Right hindlimb (tissue), 1 donor: Measurements from ENCODE around the gene RUNX2.

Experiments used
- DNase-seq: peaks from one replicate; pipeline ENCODE4 v3.0.0-alpha.2; 2018

The RUNX2 gene

GRCh38 chr6:45353654-45354053 lies 25.5 kb downstream of the RUNX2 start:
- no peak for DNase-seq

- DNase-seq, result no peak
These were observed 36.3 kb downstream of the RUNX2 start for GRCh38 chr6:45364466-45364865.

GRCh38 chr6:45365036-45365435 lies 36.9 kb downstream of the RUNX2 start:
- DNase-seq, result no peak

GRCh38 chr6:45366534-45366933 lies 38.4 kb downstream of the RUNX2 start:
- no peak for DNase-seq

GRCh38 chr6:45367999-45368398 lies 39.9 kb downstream of the RUNX2 start:
- no peak for DNase-seq

- DNase-seq, result no peak
These were observed 41.7 kb downstream of the RUNX2 start for GRCh38 chr6:45369870-45370269.

- DNase-seq, result no peak
These were observed 43.9 kb downstream of the RUNX2 start for GRCh38 chr6:45371924-45372573.

- DNase-seq, result no peak
These were observed 47.3 kb downstream of the RUNX2 start for GRCh38 chr6:45375449-45375848.

- DNase-seq, result no peak
These were observed 48.3 kb downstream of the RUNX2 start for GRCh38 chr6:45376310-45377042.

GRCh38 chr6:45377043-45377553 lies 49.0 kb downstream of the RUNX2 start:
- DNase-seq, result no peak

GRCh38 chr6:45377554-45378333 lies 49.6 kb downstream of the RUNX2 start, which contains the start of gene SUPT3H:
TSS of gene SUPT3H (minus strand) at chr6:45377934.
- DNase-seq, result peak; percentile 96

GRCh38 chr6:45378334-45378926 lies 50.3 kb downstream of the RUNX2 start:
- no peak for DNase-seq

GRCh38 chr6:45382391-45382790 lies 54.3 kb downstream of the RUNX2 start:
- DNase-seq, result no peak

GRCh38 chr6:45386501-45386900 lies 58.4 kb downstream of the RUNX2 start:
- DNase-seq, result no peak

GRCh38 chr6:45387236-45387635 lies 59.1 kb downstream of the RUNX2 start:
- DNase-seq, result no peak

- no peak for DNase-seq
These were observed 60.2 kb downstream of the RUNX2 start for GRCh38 chr6:45388328-45388727.

- DNase-seq, result no peak
These were observed 66.5 kb downstream of the RUNX2 start for GRCh38 chr6:45394586-45395095.

GRCh38 chr6:45398075-45398813 lies 70.1 kb downstream of the RUNX2 start:
- no peak for DNase-seq

- no peak for DNase-seq
These were observed 71.9 kb downstream of the RUNX2 start for GRCh38 chr6:45400021-45400420.

GRCh38 chr6:45411959-45412358 lies 83.8 kb downstream of the RUNX2 start:
- no peak for DNase-seq

- no peak for DNase-seq
These were observed 87.2 kb downstream of the RUNX2 start for GRCh38 chr6:45415315-45415714.
